Astrocyte of the spinal cord (primary cell): ENCODE results near the gene IL15RA.
"Not testable (repeated sequence)": the region's sequence is repeated elsewhere in the genome, so short reads cannot be mapped to it uniquely, and the experiment has no call there.

ENCODE experiments used
- DNase-seq: peaks from one replicate; pipeline ENCODE4 v3.0.0; 2011; ENCODE audit warnings: low read depth, low spot score
- H3K4me3 ChIP-seq: 2 replicates; pipeline ENCODE4 v1.5.1; 2011; ENCODE audit warnings: low read depth, mild to moderate bottlenecking, low read length, moderate library complexity
- CTCF ChIP-seq: IDR thresholded peaks from 2 replicates; pipeline ENCODE4 v1.5.1; 2012; ENCODE audit warnings: low read depth, mild to moderate bottlenecking, low read length, inconsistent platforms
- in situ Hi-C: cut with HindIII; loops from 2 replicates; pipeline ENCODE4 v1.10.0; 2017; ENCODE audit warnings: low sequenced_read_pairs

IL15RA gene

GRCh38 chr10:5965266-5965665, 12.1 kb downstream of the IL15RA start:
- in situ Hi-C loops, result no loop called here
- no peak for DNase-seq
- no peak overlapping the region for H3K4me3 ChIP-seq
- TF ChIP-seq CTCF, result no peak

- no peak overlapping the region for H3K4me3 ChIP-seq
- in situ Hi-C loops, result no loop called here
- DNase-seq, result no peak
- TF ChIP-seq CTCF, result no peak
Measured at GRCh38 chr10:5964736-5965135, 12.6 kb downstream of the IL15RA start.

- no peak for TF ChIP-seq CTCF
- in situ Hi-C loops, result no loop called here
- H3K4me3 ChIP-seq, result no peak overlapping the region
- no peak for DNase-seq
Measured at GRCh38 chr10:5963591-5963990, 13.8 kb downstream of the IL15RA start.

- TF ChIP-seq CTCF, result peak; percentile 4
- no peak for DNase-seq
- no peak overlapping the region for H3K4me3 ChIP-seq
- in situ Hi-C loops, result no loop called here
Measured at GRCh38 chr10:5963071-5963470, 14.3 kb downstream of the IL15RA start.

GRCh38 chr10:5962358-5962940, 14.9 kb downstream of the IL15RA start:
- in situ Hi-C loops, H3K4me3 ChIP-seq, DNase-seq: not testable (repeated sequence)

GRCh38 chr10:5961405-5962100, 15.8 kb downstream of the IL15RA start:
- no peak for DNase-seq
- TF ChIP-seq CTCF, result no peak
- in situ Hi-C loops, result no loop called here
- H3K4me3 ChIP-seq, result no peak overlapping the region

- in situ Hi-C loops, H3K4me3 ChIP-seq, DNase-seq: not testable (repeated sequence)
Measured at GRCh38 chr10:5960973-5961275, 16.4 kb downstream of the IL15RA start.
